Ovary (tissue), 9 donors: ENCODE data around the gene NAA10. TPM values are rescaled to one million over a fixed set of nuclear protein-coding genes. Genes with fewer than 3 reads are reported as not detected.

Source experiments
- DNase-seq, 5 donors: peaks; one replicate each; pipeline ENCODE4 v3.0.0-alpha.2; 2019 to 2020
- H3K27ac ChIP-seq, 2 donors: fragments of 200-600 bp; one replicate each; pipeline versions ENCODE4 v1.5.1 to v1.8.0; 2019 to 2022
- H3K27me3 ChIP-seq: fragments of 200-600 bp; one replicate; pipeline ENCODE4 v1.8.0; 2022
- H3K36me3 ChIP-seq: fragments of 200-600 bp; sonication (generic); one replicate; pipeline ENCODE4 v1.5.1; 2019
- H3K4me1 ChIP-seq: one replicate; pipeline ENCODE4 v1.8.1; 2013; ENCODE audit warnings: mild to moderate bottlenecking, moderate library complexity; ENCODE audit not compliant: insufficient read depth
- H3K4me3 ChIP-seq: fragments of 200-600 bp; sonication (generic); one replicate; pipeline ENCODE4 v1.5.1; 2017
- H3K9me3 ChIP-seq, 2 donors: fragments of 200-600 bp in 1 of 2; sonication (generic) in 1 of 2; one replicate each; pipeline versions ENCODE4 v1.5.1 to v1.8.1; 2013 to 2019; ENCODE audit warnings: mild to moderate bottlenecking in 1 of 2, moderate library complexity in 1 of 2
- EP300 ChIP-seq: sonication (generic); formaldehyde crosslinking; IDR thresholded peaks from one replicate; pipeline ENCODE4 v1.6.1; 2017; ENCODE audit warnings: antibody characterized with exemption
- POLR2A ChIP-seq: fragments of 450-650 bp; IDR thresholded peaks from one replicate; pipeline ENCODE4 v1.6.1; 2017; ENCODE audit warnings: antibody characterized with exemption, mild to moderate bottlenecking, moderate library complexity
- WGBS, 3 donors: extraction: QIAGEN DNeasy Blood & Tissue Kit in 1 of 3; methylation state at CpG; one replicate each; pipeline versions ENCODE4 v1.1.5 to v1.1.7; 2013 to 2017; 5-methylcytosine and 5-hydroxymethylcytosine counted together
- intact Hi-C, 4 donors: fragments of 100-400 bp; cut with DNase I; formaldehyde crosslinking; loops; one replicate each; pipeline versions ENCODE4 v1.11.0 to v1.15.1; 2022 to 2023
- polyA plus RNA-seq, 2 donors: library from polyadenylated mRNA; stranded (reverse); fragments of 200-250 nt in 1 of 2; fragments of 350-450 nt in 1 of 2; fragmentation: Illumina TruSeq in 1 of 2; extraction: RNeasy Lipid Tissue Mini Kit (QIAGEN cat#74804) in 1 of 2; gene quantifications; one replicate each; pipeline ENCODE4 v1.2.3, GENCODE V29; 2013 to 2014
- total RNA-seq, 7 donors: library from RNA; depleted of rRNA in 2 of 7; stranded (reverse); fragments of >200 nt in 2 of 7; fragmentation: NEBNext Ultra II Directional in 3 of 7; extraction: Animal tissue kit (Norgen Biotek cat#: 25700) in 3 of 7; gene quantifications; one replicate each; pipeline versions ENCODE4 v1.1.0 to v1.2.4, GENCODE V29; 2016 to 2023
- TF ChIP-seq, protein P1 (sequence below), 3 donors: fragments of 450-650 bp in 2 of 3; fragments of 200-600 bp in 1 of 3; IDR thresholded peaks; one replicate each; pipeline versions ENCODE4 v1.5.1 to v1.8.0; 2016 to 2022; ENCODE audit warnings: antibody characterized with exemption in 3 of 3, mild to moderate bottlenecking in 1 of 3
- donor health status: DM: no; HTN: no; CAD: no; lungs with moderate emphysema.
- donor health status: DM: no; HTN: no; CAD: no.
- donor health status: Bipolar disorder and iron deficiency.
- donor health status: DM: yes; HTN: yes; CAD: no.
- donor health status: DM: no; HTN: no; CAD: no.
- donor health status: DM: yes; HTN: yes; CAD: no.

The NAA10 gene
- total and polyA plus RNA-seq, 9 donors = 36.7 to 95.5 (median 64.9) TPM

DNA sequence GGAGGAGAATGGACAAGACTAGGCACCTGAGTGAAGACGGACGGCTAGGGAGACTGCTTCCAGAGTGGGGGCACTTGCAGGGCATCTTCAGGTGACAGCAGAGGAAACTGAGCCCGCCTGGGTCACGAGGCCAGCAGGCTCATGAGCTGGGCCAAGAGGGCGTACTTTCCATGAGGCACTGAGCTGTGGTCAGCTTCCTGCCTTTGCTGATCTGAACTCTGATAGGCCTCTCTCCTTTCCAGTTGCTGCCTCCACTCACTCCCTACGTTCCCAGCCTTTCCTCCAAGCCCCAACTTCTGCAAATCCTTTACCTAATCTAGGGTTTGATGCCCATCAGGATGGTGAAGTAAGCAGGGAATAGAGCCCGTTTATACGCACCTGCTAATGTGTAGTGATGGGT is 47.5 kb downstream of the NAA10 start:
- DNase-seq = no peak
- no peak overlapping the region for H3K27ac ChIP-seq
- no peaks in the 10 kb centered on the region for H3K4me1 ChIP-seq
- TF ChIP-seq, protein P1, sequence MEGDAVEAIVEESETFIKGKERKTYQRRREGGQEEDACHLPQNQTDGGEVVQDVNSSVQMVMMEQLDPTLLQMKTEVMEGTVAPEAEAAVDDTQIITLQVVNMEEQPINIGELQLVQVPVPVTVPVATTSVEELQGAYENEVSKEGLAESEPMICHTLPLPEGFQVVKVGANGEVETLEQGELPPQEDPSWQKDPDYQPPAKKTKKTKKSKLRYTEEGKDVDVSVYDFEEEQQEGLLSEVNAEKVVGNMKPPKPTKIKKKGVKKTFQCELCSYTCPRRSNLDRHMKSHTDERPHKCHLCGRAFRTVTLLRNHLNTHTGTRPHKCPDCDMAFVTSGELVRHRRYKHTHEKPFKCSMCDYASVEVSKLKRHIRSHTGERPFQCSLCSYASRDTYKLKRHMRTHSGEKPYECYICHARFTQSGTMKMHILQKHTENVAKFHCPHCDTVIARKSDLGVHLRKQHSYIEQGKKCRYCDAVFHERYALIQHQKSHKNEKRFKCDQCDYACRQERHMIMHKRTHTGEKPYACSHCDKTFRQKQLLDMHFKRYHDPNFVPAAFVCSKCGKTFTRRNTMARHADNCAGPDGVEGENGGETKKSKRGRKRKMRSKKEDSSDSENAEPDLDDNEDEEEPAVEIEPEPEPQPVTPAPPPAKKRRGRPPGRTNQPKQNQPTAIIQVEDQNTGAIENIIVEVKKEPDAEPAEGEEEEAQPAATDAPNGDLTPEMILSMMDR (IDR thresholded peaks at IDR 0.05) = no peak
- TF ChIP-seq POLR2A = no peak
- no peak for TF ChIP-seq EP300
- H3K4me3 ChIP-seq = no peak overlapping the region
- H3K9me3 ChIP-seq = no peaks in the 10 kb centered on the region
- no peaks in the 10 kb centered on the region for H3K27me3 ChIP-seq
- intact Hi-C loops = no loop called here
- WGBS, 3 donors = 70 to 78% (median 74%) methylated on average over 8 of the region's 8 CpGs
- H3K36me3 ChIP-seq = no peaks in the 10 kb centered on the region

DNA sequence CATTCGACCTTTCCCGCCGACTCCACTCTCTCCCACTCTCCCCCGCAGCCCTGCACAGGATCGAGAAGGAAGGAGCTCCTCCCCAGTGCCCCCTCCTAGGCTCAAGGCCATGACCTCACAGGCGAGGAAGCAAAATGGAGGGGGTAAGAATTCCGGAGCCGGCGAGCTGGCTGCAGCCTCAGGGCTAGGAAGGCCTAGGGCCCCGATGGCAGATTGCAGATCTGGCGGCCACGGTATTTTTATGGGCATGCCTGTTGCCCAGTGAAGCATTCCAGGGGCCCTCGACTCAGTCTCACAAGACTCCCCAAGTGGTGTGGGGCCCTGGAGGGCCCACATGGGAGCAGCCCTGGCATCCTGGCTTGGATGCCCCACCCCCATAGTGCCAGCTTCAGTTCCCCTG is 47.9 kb downstream of the NAA10 start:
- Histone ChIP-seq H3K27ac (no peak overlapping the region), H3K9me3 (no peaks in the 10 kb centered on the region), H3K27me3 (no peaks in the 10 kb centered on the region), H3K36me3 (no peaks in the 10 kb centered on the region), H3K4me3 (no peak overlapping the region), H3K4me1 (no peaks in the 10 kb centered on the region)
- WGBS, 3 donors = 32 to 43% (median 32%) methylated on average over 13 of the region's 13 CpGs
- DNase-seq = no peak
- TF ChIP-seq POLR2A (no peak), EP300 (no peak)
- TF ChIP-seq, protein P1 (IDR thresholded peaks at IDR 0.05) = no peak
- intact Hi-C loops = no loop called here

DNA sequence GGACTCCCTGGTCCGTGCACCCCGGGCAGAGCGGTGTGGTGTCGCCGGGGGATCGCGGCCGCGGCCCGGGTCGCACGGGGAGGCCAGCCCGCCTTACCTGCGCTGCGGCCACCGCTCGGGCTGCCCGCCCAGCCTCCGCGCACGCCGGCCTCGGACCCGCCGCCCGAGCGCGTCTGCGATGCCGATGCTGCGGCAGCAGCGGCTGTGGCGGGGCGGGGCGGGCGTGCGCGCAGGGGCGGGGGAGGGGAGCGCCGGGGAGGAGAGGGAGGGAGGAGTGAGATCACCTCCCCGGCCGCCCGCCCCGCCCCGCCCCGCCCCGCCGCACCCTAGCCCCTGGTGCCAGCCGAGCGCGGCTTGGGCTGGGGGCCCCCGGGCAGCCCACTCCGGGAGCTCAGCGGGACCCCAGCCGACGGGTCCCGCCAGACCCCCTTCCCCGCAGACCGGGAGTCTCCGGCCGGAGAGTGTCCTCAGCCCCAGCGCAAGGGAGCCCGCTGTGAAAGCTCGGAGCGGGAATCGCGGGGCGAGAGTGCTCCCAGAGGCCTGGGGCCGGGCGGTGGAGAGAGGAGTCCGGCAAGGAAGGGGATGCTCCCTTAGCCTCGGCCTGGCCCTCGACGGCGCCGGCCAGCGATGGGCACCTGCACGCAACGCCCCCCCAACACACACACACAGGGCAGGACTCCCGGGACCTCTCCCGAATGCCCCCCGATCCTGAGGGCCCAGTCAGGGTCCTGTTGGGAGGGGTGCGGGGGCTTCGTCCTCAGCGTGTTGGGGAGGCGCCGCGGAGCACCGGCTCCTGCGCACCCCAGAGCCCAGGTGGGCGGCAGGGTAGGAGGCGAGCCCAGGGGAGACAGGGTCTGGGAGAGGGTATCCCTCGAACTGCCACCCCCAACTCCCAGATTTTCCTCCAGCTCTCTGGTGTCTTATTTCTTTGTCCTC is 48.6 kb downstream of the NAA10 start, which contains the start of gene L1CAM:
Gene L1CAM, minus strand, starts transcription at position 206 of the 936 bp plus-strand sequence. CDS start 10,337 bp downstream, outside the sequence.
- DNase-seq = no peak
- Histone ChIP-seq H3K36me3 (no peaks in the 10 kb centered on the region), H3K27ac (no peak within 1 kb of the TSS), H3K4me1 (no peaks in the 10 kb centered on the region), H3K4me3 (no peak within 1 kb of the TSS), H3K9me3 (no peaks in the 10 kb centered on the region), H3K27me3 (no peaks in the 10 kb centered on the region)
- TF ChIP-seq, protein P1 (IDR thresholded peaks at IDR 0.05) = no peak
- TF ChIP-seq POLR2A (no peak), EP300 (no peak)
- 16 to 24% (median 22%) methylated on average over 33 to 89 of the region's 94 CpGs for WGBS, 3 donors
- intact Hi-C loops = no loop called here

DNA sequence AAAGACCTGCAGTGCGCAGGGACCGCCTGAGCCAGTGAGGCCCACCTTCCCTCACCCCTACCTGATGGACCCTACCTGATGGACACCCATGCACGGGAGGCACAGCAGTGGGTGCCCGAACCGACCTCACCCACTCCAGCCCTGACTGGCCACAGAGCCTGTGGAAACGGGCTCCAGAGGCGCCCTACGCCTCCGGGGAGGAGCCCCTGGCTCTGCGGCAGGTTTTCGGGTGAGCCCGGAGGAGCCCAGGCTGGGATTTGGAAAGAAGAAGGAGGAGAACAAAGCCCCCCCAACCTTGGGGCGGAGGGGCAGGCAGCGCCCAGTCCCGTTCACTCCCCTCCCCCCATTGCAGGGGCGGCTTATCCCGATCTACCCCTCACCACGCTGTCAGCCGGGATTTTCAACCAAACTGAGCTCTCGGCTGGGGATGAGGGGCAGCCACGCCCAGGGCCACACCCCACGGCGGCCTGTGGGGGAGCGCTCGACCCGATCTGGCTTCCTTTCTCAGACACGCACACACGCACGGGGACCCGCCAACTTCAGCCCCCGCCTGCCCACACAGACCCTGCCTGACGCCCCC is 49.5 kb downstream of the NAA10 start:
- H3K9me3 ChIP-seq = no peaks in the 10 kb centered on the region
- no peak for DNase-seq
- no peaks in the 10 kb centered on the region for H3K27me3 ChIP-seq
- H3K4me1 ChIP-seq = no peaks in the 10 kb centered on the region
- H3K4me3 ChIP-seq = no peak overlapping the region
- intact Hi-C loops = no loop called here
- no peak overlapping the region for H3K27ac ChIP-seq
- no peaks in the 10 kb centered on the region for H3K36me3 ChIP-seq
- TF ChIP-seq EP300 = no peak
- TF ChIP-seq POLR2A = no peak
- TF ChIP-seq, protein P1 (IDR thresholded peaks at IDR 0.05) = no peak
- 27 to 32% (median 27%) methylated on average over 29 to 32 of the region's 32 CpGs for WGBS, 3 donors
